ENCODE data around the gene TAF6. TPM values are rescaled to one million over a fixed set of nuclear protein-coding genes. Genes with fewer than 3 reads are reported as not detected.
A peak's percentile ranks its signal among the peaks of the same experiment; 100 is the strongest.

Gene TAF6
- total and polyA plus RNA-seq, 9 of the 15 experiments (the other 6 are each of a cell fraction or from before 2014, with no cell fraction given): 0.78 to 78.7 (median 21.3) TPM

GRCh38 chr7:100166317-100166940 is 47.3 kb upstream of the TAF6 start:
- Histone ChIP-seq H3K4me1 (replicated peaks in 1 of 2; ENCODE audit: control insufficient read depth in 2 of 2, insufficient read depth in 2 of 2, low read length in 2 of 2) (peaks cover 47 to 48% of the 10 kb centered on the region in 2 experiments), H3K9me1 (ENCODE audit: control insufficient read depth, insufficient read depth, low read length) (no peaks in the 10 kb centered on the region), H3K4me3 (no peak overlapping the region), H2AFZ (ENCODE audit: low read depth, low read length) (peak overlapping the region; percentile 86; the same call in 1 of the 2 replicates), H3K36me3 (ENCODE audit: control insufficient read depth, insufficient read depth, low read length) (no peaks in the 10 kb centered on the region), H3K27ac (ENCODE audit: extremely low read depth, low read depth, low read length) (no peak overlapping the region), H3K9ac (ENCODE audit: insufficient read depth in 1 of 2, low read depth in 2 of 2, low read length in 2 of 2) (peak overlapping the region in 1 of 2 experiments; percentile 90; a peak in 2 of 4 replicates), H4K20me1 (replicated peaks; ENCODE audit: control insufficient read depth, insufficient read depth, low read length) (no peaks in the 10 kb centered on the region), H3K79me2 (ENCODE audit: control insufficient read depth, insufficient read depth, low read length) (no peaks in the 10 kb centered on the region), H3K9me3 (replicated peaks; ENCODE audit: control insufficient read depth, insufficient read depth, low read depth, low read length) (no peaks in the 10 kb centered on the region), H3K27me3 (ENCODE audit: control insufficient read depth in 2 of 2, insufficient read depth in 2 of 2, low read length in 2 of 2) (no peaks in the 10 kb centered on the region), H3K4me2 (ENCODE audit: insufficient read depth, low read length) (peak overlapping the region; percentile 91; the same call in 1 of the 2 replicates)
- DNase-seq (ENCODE audit: extremely low read depth in 1 of 4, low spot score in 3 of 4): no peak
- ChIA-PET CTCF (ENCODE audit: low intra/inter-chr PET ratio) (no interaction called here), POLR2A (interaction anchor here (0.7 to 1.6 kb wide), 7 partner anchors 9 to 263 kb away, joined by 3 to 7 read pairs (median 3); partner anchors contain the start of genes GPC2, LAMTOR4, MEPCE and STAG3)
- TF ChIP-seq CEBPG (CRISPR knock-in tag; IDR thresholded peaks at IDR 0.05) (no peak), CEBPG (tag; conservative IDR thresholded peaks at IDR 0.05 in 1 of 2, IDR thresholded peaks at IDR 0.05 in 1 of 2) (no peak), FUS (optimal IDR thresholded peaks at IDR 0.05; ENCODE audit: low read depth, low read length) (no peak)
- in situ Hi-C loops (cut with MboI): no loop called here
- no peak for FAIRE-seq
- no peak for ATAC-seq
- 78% methylated on average over 16 of the region's 16 CpGs for WGBS (ENCODE audit: insufficient coverage, low coverage, missing lambda C conversion rate)
- intact Hi-C loops (cut with micrococcal nuclease): no loop called here
- no TSS peak for BruUV-seq (replicated peaks)

GRCh38 chr7:100163871-100164270 is 44.7 kb upstream of the TAF6 start:
- 73% methylated on average over 5 of the region's 5 CpGs for WGBS (ENCODE audit: insufficient coverage, low coverage, missing lambda C conversion rate)
- ATAC-seq: no peak
- H3K27me3 ChIP-seq (ENCODE audit: control insufficient read depth in 2 of 2, insufficient read depth in 2 of 2, low read length in 2 of 2): no peaks in the 10 kb centered on the region
- DNase-seq (ENCODE audit: extremely low read depth in 1 of 4, low spot score in 3 of 4): no peak
- intact Hi-C loops (cut with micrococcal nuclease): no loop called here
- no peak overlapping the region for H3K27ac ChIP-seq (ENCODE audit: extremely low read depth, low read depth, low read length)
- no peaks in the 10 kb centered on the region for H4K20me1 ChIP-seq (replicated peaks; ENCODE audit: control insufficient read depth, insufficient read depth, low read length)
- no peak overlapping the region for H3K4me3 ChIP-seq
- no peak overlapping the region for H3K4me2 ChIP-seq (ENCODE audit: insufficient read depth, low read length)
- BruUV-seq (replicated peaks): no TSS peak
- no peaks in the 10 kb centered on the region for H3K36me3 ChIP-seq (ENCODE audit: control insufficient read depth, insufficient read depth, low read length)
- H3K9me1 ChIP-seq (ENCODE audit: control insufficient read depth, insufficient read depth, low read length): no peaks in the 10 kb centered on the region
- H3K4me1 ChIP-seq (replicated peaks in 1 of 2; ENCODE audit: control insufficient read depth in 2 of 2, insufficient read depth in 2 of 2, low read length in 2 of 2): peaks cover 40 to 48% of the 10 kb centered on the region in 2 experiments
- ChIA-PET POLR2A (interaction anchor here (0.6 kb wide), 1 partner anchor 9 kb away, joined by 4 read pairs; no protein-coding TSS in a partner anchor), CTCF (ENCODE audit: low intra/inter-chr PET ratio) (no interaction called here)
- no peaks in the 10 kb centered on the region for H3K9me3 ChIP-seq (replicated peaks; ENCODE audit: control insufficient read depth, insufficient read depth, low read depth, low read length)
- H3K9ac ChIP-seq (ENCODE audit: insufficient read depth in 1 of 2, low read depth in 2 of 2, low read length in 2 of 2): peak overlapping the region in 1 of 2 experiments; percentile 41; a peak in 1 of 4 replicates
- in situ Hi-C loops (cut with MboI): no loop called here
- no peaks in the 10 kb centered on the region for H3K79me2 ChIP-seq (ENCODE audit: control insufficient read depth, insufficient read depth, low read length)
- no peak overlapping the region for H2AFZ ChIP-seq (ENCODE audit: low read depth, low read length)
- no peak for FAIRE-seq
- TF ChIP-seq CBFB (CRISPR knock-in tag; IDR thresholded peaks at IDR 0.05) (no peak), ZNF584 (CRISPR knock-in tag; IDR thresholded peaks at IDR 0.05; ENCODE audit: low read depth) (no peak), ZNF76 (CRISPR knock-in tag; IDR thresholded peaks at IDR 0.05; ENCODE audit: borderline replicate concordance) (no peak), ZNF12 (CRISPR knock-in tag; IDR thresholded peaks at IDR 0.05) (no peak), NR4A1 (CRISPR knock-in tag; IDR thresholded peaks at IDR 0.05) (no peak), NR4A1 (tag; IDR thresholded peaks at IDR 0.05) (no peak), HNRNPK (IDR thresholded peaks at IDR 0.05; ENCODE audit: low read depth, low read length, poor library complexity, severe bottlenecking) (no peak)

All from K562 (cell line).